ENCODE results near the gene ISOC2. TPM values are rescaled to one million over a fixed set of nuclear protein-coding genes. Genes with fewer than 3 reads are reported as not detected.
A peak's percentile ranks its signal among the peaks of the same experiment; 100 is the strongest.

Gene ISOC2
- total and polyA plus RNA-seq, 5 experiments from 2014 or later: 10.5 to 35.6 (median 30.5) TPM

GRCh38 chr19:55487924-55488687 lies 26.7 kb upstream of the ISOC2 start, which contains the start of gene SSC5D:
TSS of gene SSC5D (plus strand) at chr19:55488436. CDS start at chr19:55488590, 154 bp downstream.
- DNase-seq: no peak
- no peak for ATAC-seq

GRCh38 chr19:55486971-55487923 lies 25.8 kb upstream of the ISOC2 start:
- Mint-ChIP-seq H3K4me3 (peak overlapping the region in 7 of 10 donors; percentile 11 to 71 (median 33)), H3K9me3 (peaks cover 0 to 1% (median 0%) of the 10 kb centered on the region in 9 donors), H3K27ac (peak overlapping the region in 8 of 10 donors; percentile 24 to 88 (median 76)), H3K36me3 (no peaks in the 10 kb centered on the region), H3K4me1 (peaks cover 3 to 14% (median 13%) of the 10 kb centered on the region in 4 donors), H3K27me3 (peaks cover 0 to 8% (median 4%) of the 10 kb centered on the region in 5 donors)
- peak; percentile 15 to 34 for ATAC-seq
- no peak for DNase-seq
- POLR2A ChIA-PET: interaction anchor here (1.0 to 1.7 kb wide), 2 partner anchors 10 to 17 kb away, joined by 3 read pairs; no protein-coding TSS in a partner anchor

More at GRCh38 chr19:55487924-55488687, 26.7 kb upstream of the ISOC2 start, which contains the start of gene SSC5D:
- Mint-ChIP-seq H3K4me3 (peak within 1 kb of the TSS in 4 of 10 donors; percentile 11 to 71 (median 28)), H3K4me1 (peaks cover 5 to 16% (median 13%) of the 10 kb centered on the region in 4 donors), H3K27ac (peak within 1 kb of the TSS in 8 of 10 donors; percentile 24 to 88 (median 76)), H3K36me3 (no peaks in the 10 kb centered on the region), H3K9me3 (peaks cover 0 to 1% (median 0%) of the 10 kb centered on the region in 9 donors), H3K27me3 (peaks cover 0 to 12% (median 4%) of the 10 kb centered on the region in 5 donors)
- POLR2A ChIA-PET: interaction anchor here (1.1 to 1.7 kb wide), 2 partner anchors 11 to 13 kb away, joined by 3 to 4 read pairs; no protein-coding TSS in a partner anchor

- H3K36me3 Mint-ChIP-seq: no peaks in the 10 kb centered on the region
- no peaks in the 10 kb centered on the region for H3K9me3 Mint-ChIP-seq
- POLR2A ChIA-PET: interaction anchor here (1.0 to 2.1 kb wide), 2 partner anchors 10 to 18 kb away, joined by 3 to 20 read pairs; partner anchors contain the start of gene ZNF628
- ATAC-seq (no peak), DNase-seq (no peak)
- H3K4me3 Mint-ChIP-seq: peak overlapping the region; percentile 48 to 88 (median 77)
- peaks cover 3 to 14% (median 13%) of the 10 kb centered on the region in 4 donors for H3K4me1 Mint-ChIP-seq
- peak overlapping the region; percentile 63 to 97 (median 90) for H3K27ac Mint-ChIP-seq
- peaks cover 0 to 2% (median 0%) of the 10 kb centered on the region in 5 donors for H3K27me3 Mint-ChIP-seq
Observed at GRCh38 chr19:55486043-55486970, 24.9 kb upstream of the ISOC2 start.

GRCh38 chr19:55485439-55486011 lies 24.1 kb upstream of the ISOC2 start:
- ATAC-seq (peak; percentile 31 to 35), DNase-seq (peak in 2 of 10 donors; percentile 12 to 22)
- peak overlapping the region; percentile 63 to 97 (median 91) for H3K27ac Mint-ChIP-seq
- no peaks in the 10 kb centered on the region for H3K36me3 Mint-ChIP-seq
- H3K4me1 Mint-ChIP-seq: peaks cover 3 to 14% (median 14%) of the 10 kb centered on the region in 4 donors
- H3K9me3 Mint-ChIP-seq: no peaks in the 10 kb centered on the region
- peaks cover 0 to 2% (median 0%) of the 10 kb centered on the region in 5 donors for H3K27me3 Mint-ChIP-seq
- POLR2A ChIA-PET: interaction anchor here (1.0 to 2.1 kb wide), 5 partner anchors 9 to 368 kb away, joined by 3 to 20 read pairs (median 6); partner anchors contain the start of genes PPP1R12C, U2AF2 and ZNF628
- H3K4me3 Mint-ChIP-seq: peak overlapping the region; percentile 67 to 88 (median 79)

GRCh38 chr19:55484593-55485438 lies 23.4 kb upstream of the ISOC2 start, which contains the start of gene NAT14:
TSS of gene NAT14 (plus strand) at chr19:55485188. CDS start at chr19:55485709, 521 bp downstream.
- Mint-ChIP-seq H3K36me3 (peaks cover 0 to under 1% (median 0%) of the 10 kb centered on the region in 3 donors), H3K4me1 (peaks cover 6 to 17% (median 16%) of the 10 kb centered on the region in 4 donors), H3K9me3 (no peaks in the 10 kb centered on the region), H3K27ac (peak within 1 kb of the TSS; percentile 63 to 97 (median 91)), H3K27me3 (no peaks in the 10 kb centered on the region), H3K4me3 (peak within 1 kb of the TSS; percentile 67 to 88 (median 79))
- POLR2A ChIA-PET: interaction anchor here (1.0 to 2.1 kb wide), 6 partner anchors 8 to 367 kb away, joined by 3 to 20 read pairs (median 6); partner anchors contain the start of genes PPP1R12C, U2AF2 and ZNF628
- ATAC-seq (peak; percentile 70 to 82), DNase-seq (peak; percentile 57 to 83 (median 76))

GRCh38 chr19:55483706-55484592 lies 22.5 kb upstream of the ISOC2 start:
- H3K4me1 Mint-ChIP-seq: peaks cover 13 to 25% (median 25%) of the 10 kb centered on the region in 4 donors
- no peaks in the 10 kb centered on the region for H3K27me3 Mint-ChIP-seq
- POLR2A ChIA-PET: interaction anchor here (0.6 to 2.1 kb wide), 7 partner anchors 8 to 171 kb away, joined by 3 to 20 read pairs (median 5); partner anchors contain the start of genes CCDC106, ISOC2, U2AF2 and ZNF628
- peak overlapping the region in 4 of 10 donors; percentile 44 to 95 (median 70) for H3K27ac Mint-ChIP-seq
- H3K9me3 Mint-ChIP-seq: no peaks in the 10 kb centered on the region
- H3K4me3 Mint-ChIP-seq: peak overlapping the region; percentile 26 to 79 (median 64)
- ATAC-seq (no peak), DNase-seq (no peak)
- H3K36me3 Mint-ChIP-seq: peaks cover 0 to 5% (median 0%) of the 10 kb centered on the region in 3 donors

GRCh38 chr19:55482967-55483705 lies 21.7 kb upstream of the ISOC2 start:
- Mint-ChIP-seq H3K27me3 (no peaks in the 10 kb centered on the region), H3K27ac (peak overlapping the region in 1 of 10 donors; percentile 48), H3K4me1 (peaks cover 20 to 33% (median 33%) of the 10 kb centered on the region in 4 donors), H3K4me3 (peak overlapping the region in 1 of 10 donors; percentile 36), H3K36me3 (peaks cover 0 to 5% (median 0%) of the 10 kb centered on the region in 3 donors), H3K9me3 (no peaks in the 10 kb centered on the region)
- no peak for ATAC-seq
- peak in 1 of 10 donors; percentile 62 for DNase-seq
- POLR2A ChIA-PET: interaction anchor here (1.3 to 1.8 kb wide), 4 partner anchors 10 to 171 kb away, joined by 4 to 6 read pairs (median 5); partner anchors contain the start of genes ISOC2 and U2AF2

GRCh38 chr19:55482156-55482961 lies 20.9 kb upstream of the ISOC2 start:
- H3K4me3 Mint-ChIP-seq: peak overlapping the region in 1 of 10 donors; percentile 36
- H3K36me3 Mint-ChIP-seq: peaks cover 0 to 5% (median 0%) of the 10 kb centered on the region in 3 donors
- no peaks in the 10 kb centered on the region for H3K9me3 Mint-ChIP-seq
- no peak for DNase-seq
- no peak overlapping the region for H3K27ac Mint-ChIP-seq
- H3K27me3 Mint-ChIP-seq: no peaks in the 10 kb centered on the region
- no peak for ATAC-seq
- peaks cover 24 to 39% (median 37%) of the 10 kb centered on the region in 4 donors for H3K4me1 Mint-ChIP-seq
- POLR2A ChIA-PET: interaction anchor here (1.3 to 1.4 kb wide), 2 partner anchors 12 to 21 kb away, joined by 4 to 5 read pairs; partner anchors contain the start of gene ISOC2

Data from naive thymus-derived CD8-positive, alpha-beta T cell (primary cell).